Measurements from ENCODE around the gene FAM50B. TPM values are rescaled to one million over a fixed set of nuclear protein-coding genes. Genes with fewer than 3 reads are reported as not detected.

FAM50B gene
- total RNA-seq, 1 experiment from 2014 or later, result 3.3 TPM

DNA sequence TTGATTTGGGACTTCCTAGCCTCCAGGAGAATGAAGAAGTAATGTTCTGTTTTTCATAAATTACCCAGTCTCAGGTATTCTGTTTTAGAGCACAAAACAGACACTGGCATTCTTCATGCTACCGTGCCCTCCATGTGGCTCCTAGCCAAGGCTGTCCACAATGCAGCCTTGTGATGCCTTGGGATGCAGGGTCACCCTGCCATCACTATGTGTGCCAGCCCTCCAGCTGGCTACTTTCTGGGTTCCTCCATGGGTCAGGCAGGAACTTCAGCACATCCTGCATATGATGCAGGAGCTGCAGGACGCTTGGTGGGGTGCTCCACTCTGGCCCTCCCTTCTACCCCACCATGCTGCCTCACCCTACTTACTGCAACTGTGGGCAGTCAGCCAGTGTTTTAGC, 38.0 kb upstream of the FAM50B start:
- Histone ChIP-seq H2BK20ac (ENCODE audit: low read depth, low read length, poor library complexity, severe bottlenecking) (no peak overlapping the region), H4K91ac (ENCODE audit: insufficient read length, low read depth, low read length) (no peak overlapping the region), H2BK120ac (ENCODE audit: low read depth, low read length, poor library complexity, severe bottlenecking) (no peak overlapping the region), H3K79me2 (ENCODE audit: insufficient read depth, low read length) (no peaks in the 10 kb centered on the region), H2BK5ac (ENCODE audit: insufficient read length, low read length) (no peak overlapping the region), H3K9ac (ENCODE audit: extremely low read depth, insufficient read length, low read length) (no peak overlapping the region), H3K4me2 (ENCODE audit: insufficient read depth, insufficient read length, low read length) (no peak overlapping the region), H4K5ac (ENCODE audit: insufficient read length, low read depth, low read length) (no peak overlapping the region), H2BK15ac (ENCODE audit: low read depth, low read length) (no peak overlapping the region), H4K8ac (replicated peaks; ENCODE audit: insufficient read length, low read depth, low read length) (no peak overlapping the region), H3K9me3 (ENCODE audit: control insufficient read depth, low read depth, low read length) (no peaks in the 10 kb centered on the region), H3K18ac (ENCODE audit: insufficient read length, low read depth, low read length) (no peak overlapping the region), H3K4ac (ENCODE audit: low read depth, low read length) (no peak overlapping the region), H3K27me3 (ENCODE audit: insufficient read depth, low read length) (no peaks in the 10 kb centered on the region), H3K56ac (ENCODE audit: insufficient read length, low read depth, low read length) (no peak overlapping the region), H2BK12ac (ENCODE audit: insufficient read length, low read depth, low read length) (no peak overlapping the region), H3K27ac (ENCODE audit: insufficient read length, low read depth, low read length) (no peak overlapping the region), H3T11ph (ENCODE audit: low read length) (no peak overlapping the region), H3K14ac (ENCODE audit: insufficient read depth, low read length) (no peak overlapping the region), H3K79me1 (ENCODE audit: insufficient read depth, low read depth, low read length, poor library complexity, severe bottlenecking) (no peaks in the 10 kb centered on the region), H4K20me1 (ENCODE audit: control insufficient read depth, insufficient read depth, insufficient read length) (no peaks in the 10 kb centered on the region), H2AFZ (ENCODE audit: low read length) (no peak overlapping the region), H3K23ac (ENCODE audit: insufficient read length, low read depth, low read length) (no peak overlapping the region), H2AK5ac (ENCODE audit: insufficient read length, low read length) (no peak overlapping the region), H3K4me1 (ENCODE audit: insufficient read depth, low read length) (peaks cover 4% of the 10 kb centered on the region; the same call in 1 of the 2 replicates), H3K23me2 (ENCODE audit: insufficient read length, low read depth, low read length, poor library complexity, severe bottlenecking) (no peaks in the 10 kb centered on the region)
- DNase-seq, result no peak
- H3K27me3 Mint-ChIP-seq (ENCODE audit: low read depth), result peaks cover 3% of the 10 kb centered on the region
- no peaks in the 10 kb centered on the region for H3K9me3 Mint-ChIP-seq
- peaks cover 7 to 8% of the 10 kb centered on the region in 2 experiments; a peak in 3 of 4 replicates for H3K4me1 Mint-ChIP-seq
- TF ChIP-seq, protein P1, sequence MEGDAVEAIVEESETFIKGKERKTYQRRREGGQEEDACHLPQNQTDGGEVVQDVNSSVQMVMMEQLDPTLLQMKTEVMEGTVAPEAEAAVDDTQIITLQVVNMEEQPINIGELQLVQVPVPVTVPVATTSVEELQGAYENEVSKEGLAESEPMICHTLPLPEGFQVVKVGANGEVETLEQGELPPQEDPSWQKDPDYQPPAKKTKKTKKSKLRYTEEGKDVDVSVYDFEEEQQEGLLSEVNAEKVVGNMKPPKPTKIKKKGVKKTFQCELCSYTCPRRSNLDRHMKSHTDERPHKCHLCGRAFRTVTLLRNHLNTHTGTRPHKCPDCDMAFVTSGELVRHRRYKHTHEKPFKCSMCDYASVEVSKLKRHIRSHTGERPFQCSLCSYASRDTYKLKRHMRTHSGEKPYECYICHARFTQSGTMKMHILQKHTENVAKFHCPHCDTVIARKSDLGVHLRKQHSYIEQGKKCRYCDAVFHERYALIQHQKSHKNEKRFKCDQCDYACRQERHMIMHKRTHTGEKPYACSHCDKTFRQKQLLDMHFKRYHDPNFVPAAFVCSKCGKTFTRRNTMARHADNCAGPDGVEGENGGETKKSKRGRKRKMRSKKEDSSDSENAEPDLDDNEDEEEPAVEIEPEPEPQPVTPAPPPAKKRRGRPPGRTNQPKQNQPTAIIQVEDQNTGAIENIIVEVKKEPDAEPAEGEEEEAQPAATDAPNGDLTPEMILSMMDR (conservative IDR thresholded peaks at IDR 0.05), result no peak
- no peak overlapping the region for H3K27ac Mint-ChIP-seq
- WGBS (ENCODE audit: extremely low coverage, insufficient read length, low lambda C conversion rate), result no CpG with 5 or more reads among the region's 2 CpGs
- no peaks in the 10 kb centered on the region for H3K36me3 Mint-ChIP-seq (ENCODE audit: insufficient read depth in 1 of 3, low read depth in 3 of 3)
- H3K4me3 Mint-ChIP-seq, result no peak overlapping the region
